Astrocyte (in vitro differentiated cells and primary cell): ENCODE data around the gene MTMR1. TPM values are rescaled to one million over a fixed set of nuclear protein-coding genes. Genes with fewer than 3 reads are reported as not detected.

Experiments used
- DNase-seq: peaks from one replicate; pipeline ENCODE4 v3.0.0-alpha.2; 2010; ENCODE audit warnings: low read depth
- FAIRE-seq: peaks from 2 replicates; lab custom pipeline; 2011; peaks lifted over from hg19 to GRCh38; lab: Jason Lieb, UNC
- H2AFZ ChIP-seq: 2 replicates; pipeline ENCODE4 v1.6.0; 2012; ENCODE audit warnings: low read depth, low read length, inconsistent platforms
- H3K27ac ChIP-seq: 2 replicates; pipeline ENCODE4 v1.5.1; 2011; ENCODE audit warnings: low read depth, low read length, inconsistent platforms
- H3K27me3 ChIP-seq: 2 replicates; pipeline ENCODE4 v1.6.0; 2011; ENCODE audit warnings: low read length, inconsistent platforms; ENCODE audit not compliant: insufficient read depth
- H3K36me3 ChIP-seq: 2 replicates; pipeline ENCODE4 v1.5.1; 2011; ENCODE audit warnings: low read length, inconsistent platforms; ENCODE audit not compliant: insufficient read depth
- H3K4me1 ChIP-seq: 2 replicates; pipeline ENCODE4 v1.5.1; 2011; ENCODE audit warnings: low read length, inconsistent platforms; ENCODE audit not compliant: insufficient read depth
- H3K4me2 ChIP-seq: 2 replicates; pipeline ENCODE4 v1.6.0; 2012; ENCODE audit warnings: low read length, inconsistent platforms
- H3K4me3 ChIP-seq: 2 replicates; pipeline ENCODE4 v1.5.1; 2011; ENCODE audit warnings: low read depth, mild to moderate bottlenecking, low read length, inconsistent platforms; ENCODE audit not compliant: insufficient read depth
- H3K79me2 ChIP-seq: 2 replicates; pipeline ENCODE4 v1.6.0; 2012; ENCODE audit warnings: mild to moderate bottlenecking, low read length, inconsistent platforms; ENCODE audit not compliant: insufficient read depth
- H3K9ac ChIP-seq: 2 replicates; pipeline ENCODE4 v1.6.0; 2012; ENCODE audit warnings: mild to moderate bottlenecking, low read length, inconsistent platforms
- H3K9me3 ChIP-seq: 2 replicates; pipeline ENCODE4 v1.5.1; 2012; ENCODE audit warnings: low read depth, mild to moderate bottlenecking, low read length, inconsistent platforms; ENCODE audit not compliant: insufficient read depth
- H4K20me1 ChIP-seq: 2 replicates; pipeline ENCODE4 v1.6.0; 2012; ENCODE audit warnings: low read length, inconsistent platforms; ENCODE audit not compliant: insufficient read depth
- H3K27ac Mint-ChIP-seq: one replicate; pipeline ENCODE4 v1.8.0; 2021; ENCODE audit warnings: mild to moderate bottlenecking, mixed read lengths; ENCODE audit not compliant: unreplicated experiment
- H3K27me3 Mint-ChIP-seq: one replicate; pipeline ENCODE4 v1.8.0; 2021; ENCODE audit warnings: low read depth, mixed read lengths; ENCODE audit not compliant: unreplicated experiment
- H3K36me3 Mint-ChIP-seq: one replicate; pipeline ENCODE4 v1.8.0; 2021; ENCODE audit warnings: low read depth, mixed read lengths; ENCODE audit not compliant: unreplicated experiment
- H3K4me1 Mint-ChIP-seq: one replicate; pipeline ENCODE4 v1.8.0; 2021; ENCODE audit warnings: low read depth, mixed read lengths; ENCODE audit not compliant: unreplicated experiment
- H3K4me3 Mint-ChIP-seq: one replicate; pipeline ENCODE4 v1.8.0; 2021; ENCODE audit warnings: mild to moderate bottlenecking, moderate library complexity, mixed read lengths; ENCODE audit not compliant: unreplicated experiment
- H3K9me3 Mint-ChIP-seq: one replicate; pipeline ENCODE4 v1.8.0; 2021; ENCODE audit warnings: mild to moderate bottlenecking, mixed read lengths; ENCODE audit not compliant: unreplicated experiment
- CTCF ChIP-seq: IDR thresholded peaks from 2 replicates; pipeline ENCODE4 v1.5.1; 2011; ENCODE audit warnings: low read depth, mild to moderate bottlenecking, inconsistent platforms, low read length, moderate library complexity; ENCODE audit not compliant: insufficient read depth
- EZH2 ChIP-seq: IDR thresholded peaks from 2 replicates; pipeline ENCODE4 v1.6.1; 2012; ENCODE audit warnings: mild to moderate bottlenecking, low read length, inconsistent platforms; ENCODE audit not compliant: insufficient read depth
- total RNA-seq: library from RNA; stranded (reverse); gene quantifications from 2 replicates; pipeline ENCODE4 v1.2.1, GENCODE V29; 2021

Gene MTMR1
- total RNA-seq, 1 donor from 2014 or later: 18.6 TPM

- peaks cover 8% of the 10 kb centered on the region for H3K4me1 Mint-ChIP-seq
- Histone ChIP-seq H3K9ac (no peak overlapping the region), H3K79me2 (no peaks in the 10 kb centered on the region), H3K36me3 (no peaks in the 10 kb centered on the region), H3K4me1 (peaks cover 5% of the 10 kb centered on the region), H3K27ac (no peak overlapping the region), H3K27me3 (no peaks in the 10 kb centered on the region), H2AFZ (no peak overlapping the region), H3K9me3 (no peaks in the 10 kb centered on the region), H3K4me3 (no peak overlapping the region), H3K4me2 (no peak overlapping the region), H4K20me1 (no peaks in the 10 kb centered on the region)
- no peak for TF ChIP-seq CTCF
- TF ChIP-seq EZH2: no peak
- H3K36me3 Mint-ChIP-seq: peaks cover 2% of the 10 kb centered on the region
- H3K4me3 Mint-ChIP-seq: no peak overlapping the region
- FAIRE-seq (peak; percentile 91), DNase-seq (no peak)
- no peaks in the 10 kb centered on the region for H3K9me3 Mint-ChIP-seq
- no peak overlapping the region for H3K27ac Mint-ChIP-seq
- H3K27me3 Mint-ChIP-seq: no peaks in the 10 kb centered on the region
Measured at GRCh38 chrX:150651906-150652305, 41.3 kb upstream of the MTMR1 start.

- Histone ChIP-seq H3K4me2 (no peak overlapping the region), H3K9ac (no peak overlapping the region), H3K4me3 (no peak overlapping the region), H3K27ac (no peak overlapping the region), H3K79me2 (no peaks in the 10 kb centered on the region), H3K36me3 (no peaks in the 10 kb centered on the region), H2AFZ (no peak overlapping the region), H4K20me1 (no peaks in the 10 kb centered on the region), H3K27me3 (no peaks in the 10 kb centered on the region), H3K9me3 (no peaks in the 10 kb centered on the region), H3K4me1 (no peaks in the 10 kb centered on the region)
- DNase-seq: no peak
- no peaks in the 10 kb centered on the region for H3K27me3 Mint-ChIP-seq
- H3K4me1 Mint-ChIP-seq: peaks cover 3% of the 10 kb centered on the region
- FAIRE-seq: peak; percentile 47
- peaks cover 4% of the 10 kb centered on the region for H3K36me3 Mint-ChIP-seq
- H3K27ac Mint-ChIP-seq: no peak overlapping the region
- H3K9me3 Mint-ChIP-seq: no peaks in the 10 kb centered on the region
- no peak for TF ChIP-seq CTCF
- TF ChIP-seq EZH2: no peak
- no peak overlapping the region for H3K4me3 Mint-ChIP-seq
Measured at GRCh38 chrX:150655788-150656187, 37.4 kb upstream of the MTMR1 start.

- Mint-ChIP-seq H3K4me1 (no peaks in the 10 kb centered on the region), H3K4me3 (no peak overlapping the region), H3K27ac (no peak overlapping the region), H3K27me3 (no peaks in the 10 kb centered on the region), H3K36me3 (peaks cover 13% of the 10 kb centered on the region), H3K9me3 (no peaks in the 10 kb centered on the region)
- H3K4me1 ChIP-seq: no peaks in the 10 kb centered on the region
- no peak for DNase-seq
- no peaks in the 10 kb centered on the region for H3K79me2 ChIP-seq
- no peak for TF ChIP-seq EZH2
- no peak for TF ChIP-seq CTCF
- H4K20me1 ChIP-seq: no peaks in the 10 kb centered on the region
- no peak overlapping the region for H3K27ac ChIP-seq
- H3K4me3 ChIP-seq: no peak overlapping the region
- no peak for FAIRE-seq
- H3K9me3 ChIP-seq: no peaks in the 10 kb centered on the region
- H2AFZ ChIP-seq: no peak overlapping the region
- H3K9ac ChIP-seq: no peak overlapping the region
- no peaks in the 10 kb centered on the region for H3K36me3 ChIP-seq
- no peaks in the 10 kb centered on the region for H3K27me3 ChIP-seq
- H3K4me2 ChIP-seq: no peak overlapping the region
Measured at GRCh38 chrX:150663073-150663472, 30.1 kb upstream of the MTMR1 start.
